NCI-H2196 treated with DMSO at 0.1 percent for 48 hours (cell line): ENCODE results near the gene DAPL1.

Source experiments
- DNase-seq: peaks from one replicate; lab custom pipeline; 2025; ENCODE audit not compliant: unreplicated experiment; lab: John Stamatoyannopoulos, UW

The DAPL1 gene, protein sequence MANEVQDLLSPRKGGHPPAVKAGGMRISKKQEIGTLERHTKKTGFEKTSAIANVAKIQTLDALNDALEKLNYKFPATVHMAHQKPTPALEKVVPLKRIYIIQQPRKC

DNA sequence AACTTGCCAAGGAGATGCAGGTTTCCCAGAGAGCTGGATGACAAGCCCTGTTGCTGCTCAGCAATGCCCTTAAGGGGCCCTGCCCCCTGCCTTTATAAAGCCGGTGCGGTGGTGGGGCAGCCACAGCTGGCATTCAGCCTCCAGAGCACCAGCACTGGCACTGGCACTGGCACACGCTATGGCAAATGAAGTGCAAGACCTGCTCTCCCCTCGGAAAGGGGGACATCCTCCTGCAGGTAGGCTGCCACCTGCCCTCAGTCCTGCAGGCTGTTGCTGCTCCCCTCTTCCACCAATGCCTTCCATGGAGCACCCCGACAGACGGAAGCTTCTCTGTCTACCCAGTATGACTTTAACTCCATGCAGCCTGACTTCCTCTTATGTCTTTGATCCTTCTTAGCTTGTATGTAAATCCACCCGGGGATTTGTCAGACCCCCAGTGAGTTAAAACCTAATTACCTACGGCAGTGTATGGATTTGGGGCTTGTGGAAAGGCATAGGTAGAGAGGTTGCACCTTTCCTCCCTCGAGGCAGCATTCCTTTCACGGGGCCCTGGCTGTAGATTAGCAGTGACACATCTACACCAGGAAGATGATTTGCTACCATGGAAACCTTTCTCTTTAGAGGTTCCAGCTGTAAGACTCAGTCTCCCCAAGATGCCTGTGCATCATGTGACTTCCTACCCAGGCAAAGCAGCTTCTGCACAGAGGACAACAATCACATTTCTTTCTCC, at the start of gene DAPL1:
DAPL1 (plus strand) TSS at position 123 of the 730 bp plus-strand sequence; CDS start at position 179, 56 bp downstream.
- DNase-seq = peak; percentile 41

DNA sequence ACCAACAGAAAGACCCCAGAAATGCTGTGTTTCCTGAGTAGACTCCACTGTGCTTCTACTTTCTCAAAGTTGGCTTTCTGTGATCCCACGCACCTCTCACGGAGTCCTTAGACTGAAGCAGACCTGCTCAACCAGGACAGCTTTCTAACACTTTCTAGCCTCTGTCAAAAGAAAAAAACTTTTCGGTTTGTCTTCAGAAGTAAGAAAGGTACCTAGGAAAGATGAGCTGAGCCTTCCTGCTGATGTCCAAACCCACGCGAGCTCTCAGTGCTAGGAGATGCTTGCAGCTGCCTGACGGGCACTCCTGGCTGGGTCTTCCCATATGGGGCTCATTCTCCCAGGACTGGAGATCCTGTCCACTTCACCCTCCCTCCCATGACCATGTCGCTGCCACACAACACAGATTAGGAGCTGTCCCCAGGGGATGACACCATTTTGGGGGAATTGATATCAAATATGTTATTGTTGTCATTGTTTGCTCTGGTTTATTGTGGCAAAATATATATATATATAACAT, 49.2 kb upstream of the DAPL1 start:
- no peak for DNase-seq

DNA sequence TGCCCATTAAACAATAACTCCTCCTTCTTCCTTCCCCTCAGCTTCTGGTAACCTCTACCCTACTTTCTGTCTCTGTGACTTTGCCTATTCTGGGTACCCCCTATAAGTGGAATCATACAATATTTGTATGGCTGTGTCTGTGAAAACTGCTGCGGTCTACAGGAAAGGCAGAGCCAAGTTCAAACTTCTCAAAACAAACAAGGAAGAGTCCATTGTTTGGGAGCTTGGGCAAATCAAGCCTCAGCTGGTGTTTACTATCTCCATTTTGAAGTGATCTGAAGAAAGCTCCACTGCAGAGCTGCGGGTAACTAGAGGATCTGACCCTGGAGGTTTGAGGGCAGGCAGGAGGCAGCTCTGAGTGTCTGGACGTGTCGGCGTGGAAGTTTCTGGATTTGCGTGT, 48.6 kb upstream of the DAPL1 start:
- no peak for DNase-seq

DNA sequence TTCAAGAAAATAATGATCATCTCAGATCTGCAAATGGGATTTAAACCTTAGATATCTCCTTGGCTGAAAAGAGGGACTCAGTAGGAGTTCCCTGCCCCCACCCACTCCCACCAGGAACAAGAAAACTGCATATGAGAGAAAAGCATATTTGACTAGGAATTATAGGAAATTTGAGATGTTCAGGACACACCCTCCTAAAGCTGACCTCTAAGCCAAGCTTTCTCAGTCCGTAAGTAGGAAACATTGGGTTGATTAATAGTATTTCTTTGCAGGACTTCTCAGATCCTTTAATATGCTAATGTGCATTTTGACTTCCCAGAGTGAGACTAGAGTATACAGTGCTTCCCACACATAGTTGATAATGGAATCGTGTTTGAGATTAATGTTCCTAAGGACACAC, 47.8 kb upstream of the DAPL1 start:
- no peak for DNase-seq

DNA sequence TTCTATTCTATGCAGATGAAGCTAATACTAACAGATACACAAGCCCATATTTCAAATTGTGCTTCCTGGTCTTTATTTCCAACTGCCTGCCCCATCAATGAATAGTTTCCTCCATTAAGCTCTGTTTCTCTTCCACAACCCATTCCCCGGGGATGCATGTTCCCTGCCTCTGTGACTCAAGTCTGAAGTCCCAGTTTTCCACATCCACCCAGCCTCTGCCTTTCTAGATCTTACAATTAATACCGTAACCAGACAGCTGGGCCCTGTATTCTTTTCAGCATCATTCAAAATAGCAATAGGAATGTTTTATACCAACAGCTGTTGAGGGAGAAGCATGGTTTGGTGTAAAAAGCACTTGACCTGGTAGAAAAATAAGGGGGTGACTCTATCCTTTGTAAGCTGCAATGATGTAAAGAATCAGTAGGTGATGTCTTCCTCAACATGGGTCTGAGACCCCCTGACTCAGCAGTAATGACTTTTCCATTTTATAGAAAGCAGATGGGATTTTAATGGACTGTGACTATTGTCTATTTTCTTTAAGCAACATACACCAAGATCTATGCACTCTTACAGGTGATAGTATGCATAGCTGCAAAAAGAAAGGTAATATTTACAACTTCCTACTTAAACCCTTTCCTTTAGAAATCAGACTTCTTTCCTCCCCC, 46.1 kb upstream of the DAPL1 start:
- no peak for DNase-seq

DNA sequence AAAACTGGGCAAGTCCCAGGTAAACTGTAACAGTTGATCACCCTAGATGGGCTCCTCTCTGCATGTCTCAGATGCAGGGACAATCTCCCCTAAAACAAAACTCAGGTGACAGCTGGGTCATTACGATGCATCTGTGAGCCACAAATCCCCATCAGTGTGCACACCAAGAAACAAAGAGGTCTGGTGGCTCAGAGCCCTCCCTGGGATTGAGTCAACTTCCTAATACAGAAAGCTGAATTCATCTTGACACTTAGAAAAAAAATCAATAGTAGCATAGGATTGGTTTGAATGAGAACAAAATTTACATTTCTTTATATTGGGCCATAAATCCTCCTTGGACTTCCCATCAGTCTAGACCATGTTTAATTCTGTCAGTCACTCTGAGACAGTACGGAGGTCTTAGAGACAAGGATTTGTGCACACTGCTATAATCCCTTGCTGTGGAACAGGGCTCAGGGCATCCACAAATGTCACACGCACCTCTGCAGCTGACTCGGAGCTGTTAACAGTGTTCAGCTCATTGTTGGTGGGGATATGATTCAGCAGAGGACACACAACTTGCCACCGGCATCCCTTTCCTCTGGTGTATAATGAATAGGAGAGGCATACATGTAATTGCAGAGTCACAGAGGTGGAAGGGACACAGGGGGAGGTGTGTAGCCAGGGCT, 44.5 kb upstream of the DAPL1 start:
- no peak for DNase-seq

DNA sequence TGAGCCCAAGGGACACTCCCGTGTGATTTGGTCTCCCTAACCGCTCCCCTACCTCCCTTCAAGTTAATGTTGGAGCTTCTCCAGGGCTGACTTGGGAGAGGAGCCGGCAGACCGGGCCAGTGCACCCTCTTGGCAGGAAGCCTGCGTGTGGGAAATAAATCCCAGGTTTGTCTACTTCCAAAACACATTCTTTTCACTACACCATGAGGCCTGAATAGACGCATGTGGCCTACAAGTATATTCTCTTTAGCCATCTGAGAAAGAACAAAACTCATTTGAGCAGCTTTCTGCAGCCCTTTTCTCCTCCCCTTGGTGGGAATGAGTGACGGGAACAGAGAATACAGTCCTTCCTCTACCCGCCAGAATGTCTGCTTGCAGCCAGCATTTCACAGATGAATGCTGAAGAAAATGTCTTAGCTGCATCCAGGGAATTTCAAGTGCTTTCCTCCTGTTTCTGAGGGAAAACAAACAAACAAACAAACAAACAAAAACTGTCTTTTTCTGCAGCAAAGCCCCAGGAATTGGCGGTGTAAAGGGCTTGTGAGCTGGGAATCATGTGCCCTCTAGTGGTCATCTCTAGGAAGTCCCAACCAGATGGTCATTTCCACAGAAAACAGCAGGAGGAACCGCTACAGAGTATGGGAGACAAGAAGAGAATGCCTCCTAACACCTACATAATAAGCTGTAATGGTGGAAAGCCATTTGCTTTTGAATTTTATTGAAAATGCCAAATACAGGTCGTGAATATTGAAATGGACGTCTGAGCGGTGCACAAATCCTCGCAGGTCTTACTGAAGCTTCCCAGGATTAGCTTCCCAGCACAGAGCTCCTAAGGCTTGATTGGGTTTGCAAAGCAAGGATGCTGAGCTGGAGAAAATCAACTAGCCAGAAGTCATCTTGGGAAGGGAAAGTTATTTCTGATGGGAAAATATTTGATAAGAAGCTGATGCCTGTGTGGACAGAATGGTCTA, 41.2 kb upstream of the DAPL1 start:
- peak; percentile 67 for DNase-seq

DNA sequence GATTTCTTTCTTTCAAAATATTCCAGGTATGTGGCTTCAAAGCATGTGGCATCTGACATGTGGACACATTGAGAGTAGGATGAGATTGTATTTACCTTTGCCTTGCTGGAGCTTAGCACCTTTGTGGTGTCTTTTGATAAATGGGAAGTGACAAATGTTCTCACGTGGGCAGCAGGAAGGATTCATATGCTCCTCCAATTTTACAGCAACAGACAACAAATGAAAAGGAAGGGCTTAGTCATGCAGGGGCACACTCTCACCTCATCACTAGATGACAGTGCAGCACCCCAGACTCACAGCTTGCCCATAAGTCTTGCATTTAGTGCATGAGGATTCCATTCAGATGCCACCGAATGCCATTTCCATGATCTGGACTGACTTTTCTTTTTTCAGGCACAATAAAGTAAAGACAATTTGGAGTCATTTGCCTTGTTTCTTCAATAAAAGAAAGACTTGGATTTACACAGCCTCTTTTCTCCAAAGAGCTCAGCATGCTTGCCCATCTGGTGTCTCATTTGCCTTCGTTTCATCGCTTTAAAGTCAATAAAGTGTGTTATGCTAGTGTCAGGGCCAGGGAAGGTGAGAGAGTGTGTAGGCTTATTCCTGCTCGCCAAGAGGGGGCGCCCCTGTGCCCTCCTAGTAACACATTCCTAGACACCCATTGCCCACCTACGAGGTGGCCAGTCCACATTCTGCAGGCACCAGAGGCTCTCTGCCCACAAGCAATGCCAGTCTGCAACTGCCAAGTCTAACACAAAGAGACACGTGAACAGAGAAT, 39.6 kb upstream of the DAPL1 start:
- DNase-seq = no peak

DNA sequence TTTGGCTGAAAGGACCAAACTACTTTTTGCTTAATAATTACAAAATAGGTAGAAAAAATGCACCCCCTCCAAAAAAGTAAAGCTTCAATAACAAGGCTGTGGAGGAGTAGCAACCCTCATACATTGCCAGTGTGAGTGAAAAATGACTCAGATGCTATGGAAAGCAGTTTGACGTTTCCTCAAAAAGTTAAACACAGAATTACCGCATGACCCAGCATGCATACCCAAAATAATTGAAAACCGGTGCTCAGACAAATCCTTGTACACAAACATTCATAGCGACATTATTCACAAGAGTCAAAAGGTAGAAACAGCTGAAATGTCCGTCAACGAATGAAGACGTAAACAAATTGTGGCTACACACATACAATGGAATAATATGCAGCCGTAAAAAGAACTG, 38.8 kb upstream of the DAPL1 start:
- DNase-seq = no peak

DNA sequence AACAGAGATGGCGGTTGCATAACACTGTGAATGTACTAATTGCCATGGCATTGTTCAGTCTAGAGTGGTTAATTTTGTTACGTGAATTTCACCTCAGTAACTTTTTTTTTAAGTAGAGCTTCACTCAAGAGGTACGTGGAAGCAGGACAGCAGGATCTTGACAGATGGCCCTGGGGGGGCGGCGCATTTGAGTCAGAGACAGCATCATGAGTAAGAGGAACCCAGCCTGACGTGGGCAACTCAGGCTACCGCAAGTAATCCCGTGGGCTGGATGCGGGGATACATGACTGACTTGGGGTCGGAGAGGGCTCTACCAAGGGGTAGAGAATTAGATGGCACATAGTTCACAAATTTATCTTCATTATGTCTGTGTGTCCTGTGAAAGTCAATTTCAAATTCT, 38.1 kb upstream of the DAPL1 start:
- DNase-seq = no peak

DNA sequence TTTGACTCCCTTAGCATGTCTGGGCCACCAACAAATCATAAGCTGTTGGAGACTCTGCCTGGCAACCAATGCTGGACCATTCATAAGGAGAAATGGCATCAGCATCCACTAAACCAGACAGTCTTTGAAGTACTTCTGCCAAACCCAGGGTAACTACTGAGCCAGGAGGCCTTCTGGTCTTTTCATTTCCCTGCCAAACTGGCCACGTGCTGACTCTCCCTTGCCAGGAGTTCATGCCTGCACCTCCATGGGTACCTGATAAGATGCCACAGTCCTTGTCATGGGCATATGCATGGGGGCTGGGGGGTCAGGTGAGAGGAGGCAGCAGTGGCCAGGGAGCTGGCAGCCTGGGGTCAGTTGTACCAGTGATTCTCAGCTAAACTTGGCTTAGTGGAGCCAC, 34.2 kb upstream of the DAPL1 start:
- DNase-seq = no peak

DNA sequence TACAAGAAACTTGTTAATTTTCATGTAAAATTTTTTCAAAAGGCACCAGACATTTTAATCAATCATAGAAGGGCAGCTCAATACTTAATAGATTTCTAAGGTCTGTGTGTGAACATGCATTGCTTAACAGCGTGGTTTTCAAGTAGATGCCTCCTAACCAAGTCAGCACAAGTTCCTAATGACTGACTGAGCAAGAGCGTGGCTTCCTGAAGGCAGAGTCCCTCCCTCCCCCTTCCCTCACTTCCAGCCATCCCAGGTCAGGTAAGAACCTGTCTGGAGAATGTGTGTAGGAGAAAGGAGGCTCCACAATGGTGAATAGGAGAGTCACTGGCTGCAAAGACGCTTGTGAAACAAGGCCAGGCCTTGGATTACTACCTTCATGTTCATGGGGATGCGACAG, 33.5 kb upstream of the DAPL1 start:
- DNase-seq = no peak

DNA sequence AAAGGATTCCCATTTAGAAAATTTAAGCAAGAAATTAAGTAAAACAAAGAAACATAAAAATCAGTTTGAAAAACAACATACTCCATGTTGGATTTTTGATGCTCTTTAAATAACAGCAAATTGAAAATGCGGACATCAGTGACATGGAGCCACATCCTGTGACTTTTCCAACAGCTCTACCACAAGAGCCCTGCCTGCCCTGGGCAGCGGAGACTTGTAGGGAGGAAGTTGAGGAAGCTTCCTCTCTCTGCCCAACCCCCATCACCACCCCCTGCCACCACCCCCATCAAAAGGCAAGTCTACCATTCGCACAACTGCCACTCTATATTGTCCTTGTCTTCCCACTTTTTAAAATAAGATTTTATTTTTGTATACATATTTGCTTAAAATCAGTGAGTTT, 32.8 kb upstream of the DAPL1 start:
- no peak for DNase-seq

DNA sequence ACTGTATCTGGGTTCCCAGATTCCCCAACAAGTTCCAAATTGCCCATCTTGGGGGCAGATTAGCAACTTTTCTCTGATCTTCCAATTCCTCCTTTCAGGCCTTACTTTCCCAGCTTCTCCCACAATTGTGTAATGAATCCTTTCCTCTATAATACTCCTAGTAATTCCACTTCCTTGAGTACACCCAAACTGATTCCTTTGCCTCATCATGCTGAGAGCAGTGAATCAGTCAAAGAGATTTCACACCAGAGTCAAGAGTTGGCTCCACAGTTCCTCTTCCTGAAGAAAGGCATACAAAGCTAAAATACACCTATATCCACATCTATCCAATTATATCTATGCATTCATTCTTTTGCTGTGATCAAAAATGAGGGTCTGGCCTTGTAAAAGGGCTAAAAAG, 28.6 kb upstream of the DAPL1 start:
- no peak for DNase-seq

DNA sequence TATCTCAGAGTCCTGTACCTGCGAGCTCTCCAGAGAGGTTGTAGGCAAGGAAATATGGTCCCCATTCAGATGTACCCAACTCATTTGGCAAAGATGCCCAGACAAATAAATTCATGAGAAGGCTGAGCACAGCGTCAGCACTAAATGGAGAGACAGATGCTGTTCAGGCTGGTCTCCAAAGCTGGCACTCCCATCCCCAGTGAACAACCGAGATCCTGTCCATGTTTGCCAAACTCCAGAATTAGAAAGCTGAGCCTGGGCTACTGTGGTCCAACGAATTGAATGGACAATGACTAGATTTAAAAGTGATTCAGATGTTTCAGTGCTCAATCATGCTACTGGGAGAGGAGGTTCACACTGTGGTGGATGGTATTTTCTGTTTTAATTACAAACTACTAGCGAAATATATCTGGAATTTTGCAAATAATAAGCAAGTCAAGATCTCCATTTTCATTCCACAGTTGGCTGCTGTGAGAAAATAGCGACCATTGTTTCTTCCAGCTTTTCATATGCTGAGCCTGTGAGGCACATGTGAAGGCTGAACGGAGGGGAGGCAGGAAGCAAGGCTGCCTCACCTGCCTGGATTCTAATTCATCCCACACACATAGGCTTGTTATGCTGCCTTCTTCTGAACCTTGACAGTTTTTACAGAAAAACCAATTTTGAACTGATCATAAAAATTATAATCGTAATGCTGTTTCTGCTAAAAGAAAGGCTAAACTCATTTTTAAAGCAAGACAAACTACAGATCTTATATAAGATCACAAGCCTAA, 22.6 kb upstream of the DAPL1 start:
- no peak for DNase-seq

DNA sequence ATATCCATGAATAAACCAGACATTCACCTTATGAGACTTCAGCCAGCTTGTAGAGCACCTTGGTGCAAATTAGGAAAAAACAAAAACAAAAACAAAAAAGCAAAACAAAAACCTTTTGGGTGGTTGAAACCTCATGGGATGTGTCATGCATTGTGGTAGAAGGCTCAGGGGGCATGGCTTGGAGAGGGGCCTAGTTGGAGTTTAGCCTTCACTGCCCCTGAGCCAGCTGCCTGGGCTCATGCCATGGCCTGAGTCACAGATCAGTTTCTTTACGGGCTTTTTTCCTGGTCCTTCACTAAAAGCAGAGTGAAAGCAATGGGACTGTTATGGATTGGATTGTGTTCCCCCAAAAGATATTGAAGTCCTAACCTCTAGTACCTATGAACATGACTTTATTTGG, 22.0 kb upstream of the DAPL1 start:
- DNase-seq = no peak

DNA sequence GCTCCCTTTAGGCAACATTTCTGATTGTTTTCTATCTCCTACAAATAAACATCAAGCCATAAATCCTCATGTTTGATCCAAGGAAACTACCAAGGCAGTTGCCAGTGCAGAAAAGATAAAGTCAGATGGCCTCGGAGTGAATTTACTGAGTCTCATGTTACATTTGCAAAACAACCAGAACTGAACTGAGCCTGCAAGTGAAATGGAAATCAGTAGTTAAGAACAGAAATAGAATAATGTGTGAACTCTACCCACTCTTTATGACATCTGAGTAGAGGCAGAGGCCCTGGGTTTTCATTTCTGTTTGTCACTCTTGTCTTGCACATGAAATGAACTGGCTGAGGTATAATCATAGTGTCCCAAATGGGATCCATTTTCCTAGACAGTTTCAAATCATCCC, 20.4 kb upstream of the DAPL1 start:
- peak; percentile 29 for DNase-seq

DNA sequence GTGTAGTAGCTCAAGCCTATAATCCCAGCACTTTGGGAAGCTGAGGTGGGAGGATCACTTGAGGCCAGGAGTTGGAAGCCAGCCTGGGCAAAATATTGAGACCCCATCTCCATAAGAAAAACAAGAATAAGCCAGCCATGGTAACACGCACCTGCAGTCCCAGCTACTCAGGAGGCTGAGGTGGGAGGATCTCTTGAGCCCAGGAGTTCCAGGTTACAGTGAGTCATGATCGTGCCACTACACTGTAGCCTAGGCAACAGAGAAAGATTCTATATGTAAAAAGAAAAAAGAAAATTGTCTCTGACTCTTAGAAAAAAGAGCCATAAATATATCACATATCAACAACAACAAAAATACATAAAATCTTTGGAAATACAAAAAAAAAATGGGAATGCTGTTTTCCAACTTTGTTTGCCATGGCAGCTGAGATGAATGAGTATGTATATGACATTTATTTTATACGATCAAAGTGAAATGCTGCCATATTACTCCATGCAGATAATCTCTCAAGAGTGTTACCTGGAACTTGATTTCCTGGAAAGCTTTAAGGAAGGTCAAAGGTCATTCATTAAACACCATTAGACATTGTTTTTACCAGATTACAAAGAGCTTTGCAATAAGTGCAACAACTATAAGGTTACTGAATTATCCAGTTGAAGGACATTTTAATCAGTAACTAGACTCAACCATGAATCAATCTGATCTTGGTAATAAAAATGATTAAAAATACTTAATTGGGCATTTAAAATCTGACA, 19.7 kb upstream of the DAPL1 start:
- no peak for DNase-seq
